ENCODE data around the gene CDON.
A peak's percentile ranks its signal among the peaks of the same experiment; 100 is the strongest.

The CDON gene

GRCh38 chr11:126062679-126063506 is at the start of gene CDON:
Gene CDON (minus strand): TSS chr11:126062866. CDS start chr11:126023476, 39,390 bp downstream.
- DNase-seq, result peak; percentile 97

GRCh38 chr11:126111458-126112116 is 48.9 kb upstream of the CDON start:
- DNase-seq, result no peak

GRCh38 chr11:126109941-126110731 is 47.5 kb upstream of the CDON start:
- DNase-seq, result no peak

GRCh38 chr11:126106594-126107328 is 44.1 kb upstream of the CDON start:
- DNase-seq, result no peak

- no peak for DNase-seq
Measured at GRCh38 chr11:126105748-126106080, 43.0 kb upstream of the CDON start.

- no peak for DNase-seq
Measured at GRCh38 chr11:126105022-126105747, 42.5 kb upstream of the CDON start.

- no peak for DNase-seq
Measured at GRCh38 chr11:126104420-126104819, 41.8 kb upstream of the CDON start.

- DNase-seq, result no peak
Measured at GRCh38 chr11:126103150-126103549, 40.5 kb upstream of the CDON start.

GRCh38 chr11:126102436-126102981 is 39.8 kb upstream of the CDON start:
- DNase-seq, result no peak

- no peak for DNase-seq
Measured at GRCh38 chr11:126101930-126102283, 39.2 kb upstream of the CDON start.

GRCh38 chr11:126101251-126101929 is 38.7 kb upstream of the CDON start:
- no peak for DNase-seq

- no peak for DNase-seq
Measured at GRCh38 chr11:126100716-126101115, 38.0 kb upstream of the CDON start.

GRCh38 chr11:126098204-126098769 is 35.6 kb upstream of the CDON start:
- no peak for DNase-seq

- DNase-seq, result no peak
Measured at GRCh38 chr11:126095745-126096144, 33.1 kb upstream of the CDON start.

- no peak for DNase-seq
Measured at GRCh38 chr11:126090452-126090851, 27.8 kb upstream of the CDON start.

- DNase-seq, result no peak
Measured at GRCh38 chr11:126088999-126089398, 26.3 kb upstream of the CDON start.

GRCh38 chr11:126086248-126086647 is 23.6 kb upstream of the CDON start:
- no peak for DNase-seq

- no peak for DNase-seq
Measured at GRCh38 chr11:126084608-126084912, 21.9 kb upstream of the CDON start.

GRCh38 chr11:126083829-126084607 is 21.4 kb upstream of the CDON start:
- peak; percentile 61 for DNase-seq
